ENCODE data around the gene WDR49. TPM values are rescaled to one million over a fixed set of nuclear protein-coding genes. Genes with fewer than 3 reads are reported as not detected.

WDR49 gene
- total RNA-seq, 1 donor from 2014 or later = 2.2 TPM

DNA sequence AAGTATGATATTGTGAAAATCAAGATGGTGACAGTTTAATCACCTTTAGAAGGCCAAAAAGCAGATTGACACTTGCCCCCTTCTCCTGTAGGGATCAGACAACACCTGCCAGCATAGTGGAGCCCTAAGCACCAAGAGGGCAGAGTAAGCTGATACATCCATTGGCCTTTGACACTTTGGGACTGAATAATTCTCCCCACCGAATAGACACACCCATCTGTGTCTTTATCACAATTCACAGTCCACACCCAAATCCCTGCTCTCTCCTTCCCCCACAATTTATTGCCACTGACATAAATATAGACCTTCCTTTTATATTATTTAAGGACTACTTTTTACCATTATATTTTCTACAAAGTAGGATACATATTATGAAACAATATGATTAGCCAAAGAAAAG, 3.1 kb upstream of the WDR49 start:
- Histone ChIP-seq H3K27me3 (no peaks in the 10 kb centered on the region), H3K4me1 (no peaks in the 10 kb centered on the region), H3K4me3 (no peak overlapping the region), H3K27ac (no peak overlapping the region), H3K36me3 (no peaks in the 10 kb centered on the region), H3K9me3 (no peaks in the 10 kb centered on the region)
- TF ChIP-seq POLR2AphosphoS5 (IDR thresholded peaks at IDR 0.05; ENCODE audit: insufficient read depth in 1 of 2, low read depth in 1 of 2) (no peak), POLR2A (IDR thresholded peaks at IDR 0.05) (no peak)
- TF ChIP-seq, protein P1, sequence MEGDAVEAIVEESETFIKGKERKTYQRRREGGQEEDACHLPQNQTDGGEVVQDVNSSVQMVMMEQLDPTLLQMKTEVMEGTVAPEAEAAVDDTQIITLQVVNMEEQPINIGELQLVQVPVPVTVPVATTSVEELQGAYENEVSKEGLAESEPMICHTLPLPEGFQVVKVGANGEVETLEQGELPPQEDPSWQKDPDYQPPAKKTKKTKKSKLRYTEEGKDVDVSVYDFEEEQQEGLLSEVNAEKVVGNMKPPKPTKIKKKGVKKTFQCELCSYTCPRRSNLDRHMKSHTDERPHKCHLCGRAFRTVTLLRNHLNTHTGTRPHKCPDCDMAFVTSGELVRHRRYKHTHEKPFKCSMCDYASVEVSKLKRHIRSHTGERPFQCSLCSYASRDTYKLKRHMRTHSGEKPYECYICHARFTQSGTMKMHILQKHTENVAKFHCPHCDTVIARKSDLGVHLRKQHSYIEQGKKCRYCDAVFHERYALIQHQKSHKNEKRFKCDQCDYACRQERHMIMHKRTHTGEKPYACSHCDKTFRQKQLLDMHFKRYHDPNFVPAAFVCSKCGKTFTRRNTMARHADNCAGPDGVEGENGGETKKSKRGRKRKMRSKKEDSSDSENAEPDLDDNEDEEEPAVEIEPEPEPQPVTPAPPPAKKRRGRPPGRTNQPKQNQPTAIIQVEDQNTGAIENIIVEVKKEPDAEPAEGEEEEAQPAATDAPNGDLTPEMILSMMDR (IDR thresholded peaks at IDR 0.05) = no peak
- intact Hi-C loops (cut with DNase I) = no loop called here
- DNase-seq (ENCODE audit: extremely low spot score in 2 of 2) = no peak

DNA sequence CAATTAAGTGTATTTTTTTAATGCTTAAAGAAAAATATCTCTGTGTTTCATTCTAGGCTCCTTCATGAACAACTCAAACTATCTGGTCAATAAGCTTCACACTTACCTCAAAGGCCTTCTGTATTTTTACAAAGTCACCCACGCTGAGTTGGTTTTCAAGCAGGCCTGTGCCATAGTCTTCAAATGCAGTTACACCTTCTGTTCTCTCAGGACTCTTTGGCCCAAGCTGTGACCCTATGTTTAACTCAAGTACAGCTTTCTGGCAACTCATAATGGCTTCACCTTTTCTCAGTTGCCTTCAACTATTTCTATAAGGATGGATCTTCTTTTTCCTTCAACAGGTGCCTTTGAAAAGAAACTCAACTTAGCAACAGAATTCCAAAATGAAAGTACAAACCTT, 587 bp downstream of the WDR49 start:
- no peak for TF ChIP-seq POLR2A (IDR thresholded peaks at IDR 0.05)
- TF ChIP-seq, protein P1 (IDR thresholded peaks at IDR 0.05) = no peak
- Histone ChIP-seq H3K4me1 (no peaks in the 10 kb centered on the region), H3K27ac (no peak overlapping the region), H3K36me3 (no peaks in the 10 kb centered on the region), H3K9me3 (no peaks in the 10 kb centered on the region), H3K27me3 (no peaks in the 10 kb centered on the region), H3K4me3 (no peak overlapping the region)
- no peak for DNase-seq (ENCODE audit: extremely low spot score in 2 of 2)
- intact Hi-C loops (cut with DNase I) = no loop called here

DNA sequence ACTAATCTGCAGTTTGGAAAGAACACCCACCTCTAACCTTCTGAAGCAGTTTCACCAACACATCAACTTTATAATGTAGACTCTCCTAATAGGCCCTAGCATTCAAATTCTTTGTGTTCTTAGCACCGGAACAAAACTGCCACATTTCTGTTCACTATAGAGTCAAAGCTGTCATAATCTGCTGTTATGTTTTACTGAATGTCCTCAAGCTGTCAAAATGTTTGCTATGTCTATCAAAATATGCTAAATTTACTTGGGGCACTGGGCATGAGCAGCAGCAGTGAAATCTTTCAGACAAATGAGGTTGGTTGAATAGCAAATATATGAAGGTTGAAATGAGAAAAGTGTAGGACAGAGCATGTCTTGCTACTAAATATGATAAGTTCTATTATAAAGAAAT, 1.9 kb downstream of the WDR49 start:
- H3K27me3 ChIP-seq = no peaks in the 10 kb centered on the region
- no peak overlapping the region for H3K27ac ChIP-seq
- H3K4me3 ChIP-seq = no peak overlapping the region
- no peak for DNase-seq (ENCODE audit: extremely low spot score in 2 of 2)
- TF ChIP-seq POLR2AphosphoS5 (IDR thresholded peaks at IDR 0.05; ENCODE audit: insufficient read depth in 1 of 2, low read depth in 1 of 2) (no peak), POLR2A (IDR thresholded peaks at IDR 0.05) (no peak)
- TF ChIP-seq, protein P1 (IDR thresholded peaks at IDR 0.05) = no peak
- H3K36me3 ChIP-seq = no peaks in the 10 kb centered on the region
- intact Hi-C loops (cut with DNase I) = no loop called here
- no peaks in the 10 kb centered on the region for H3K9me3 ChIP-seq
- no peaks in the 10 kb centered on the region for H3K4me1 ChIP-seq

DNA sequence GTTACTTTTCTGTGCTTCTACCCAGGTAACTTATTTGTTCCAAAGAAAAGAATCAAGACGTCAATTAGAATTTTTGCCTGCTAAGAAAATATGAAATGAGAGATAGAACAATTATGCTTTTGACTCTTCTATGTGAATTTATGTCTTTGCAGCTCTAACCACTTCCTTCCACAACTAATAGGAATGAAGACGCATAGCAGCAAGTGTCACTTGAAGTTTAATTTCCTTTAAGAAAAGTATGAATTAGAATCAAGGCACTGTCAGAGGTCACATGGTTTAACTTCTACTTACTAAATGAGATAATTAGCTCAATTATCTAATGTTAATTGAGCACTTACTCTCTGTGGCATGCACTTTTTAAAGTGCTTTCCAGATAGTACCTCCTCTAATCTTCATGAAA, 3.3 kb downstream of the WDR49 start:
- DNase-seq (ENCODE audit: extremely low spot score in 2 of 2) = no peak
- TF ChIP-seq POLR2A (IDR thresholded peaks at IDR 0.05) (no peak), POLR2AphosphoS5 (IDR thresholded peaks at IDR 0.05; ENCODE audit: insufficient read depth in 1 of 2, low read depth in 1 of 2) (no peak)
- TF ChIP-seq, protein P1 (IDR thresholded peaks at IDR 0.05) = no peak
- Histone ChIP-seq H3K4me1 (no peaks in the 10 kb centered on the region), H3K27me3 (no peaks in the 10 kb centered on the region), H3K36me3 (no peaks in the 10 kb centered on the region), H3K4me3 (no peak overlapping the region), H3K9me3 (no peaks in the 10 kb centered on the region), H3K27ac (no peak overlapping the region)
- intact Hi-C loops (cut with DNase I) = no loop called here

- intact Hi-C loops (cut with DNase I) = no loop called here
- TF ChIP-seq, protein P1 (IDR thresholded peaks at IDR 0.05) = no peak
- TF ChIP-seq POLR2AphosphoS5 (IDR thresholded peaks at IDR 0.05; ENCODE audit: insufficient read depth in 1 of 2, low read depth in 1 of 2) = no peak
- no peak for TF ChIP-seq POLR2A (IDR thresholded peaks at IDR 0.05)
These were observed 4.0 kb downstream of the WDR49 start for GRCh38 chr3:167649746-167650145.

More at GRCh38 chr3:167649746-167650145, 4.0 kb downstream of the WDR49 start:
- Histone ChIP-seq H3K27ac (no peak overlapping the region), H3K9me3 (no peaks in the 10 kb centered on the region), H3K36me3 (no peaks in the 10 kb centered on the region), H3K4me3 (no peak overlapping the region), H3K27me3 (no peaks in the 10 kb centered on the region), H3K4me1 (no peaks in the 10 kb centered on the region)
- no peak for DNase-seq (ENCODE audit: extremely low spot score in 2 of 2)

All from vagina (tissue), 2 donors.